WTC11 (cell line): ENCODE results near the gene LIPI. TPM values are rescaled to one million over a fixed set of nuclear protein-coding genes. Genes with fewer than 3 reads are reported as not detected.
"Not testable (repeated sequence)": the region's sequence is repeated elsewhere in the genome, so short reads cannot be mapped to it uniquely, and the experiment has no call there.

ENCODE experiments used
- ATAC-seq: fragments of 200-7000 bp; cut with Tn5 transposase; 2 replicates; pipeline ENCODE4 v1.10.0; 2021; ENCODE audit warnings: mild to moderate bottlenecking, moderate library complexity
- CTCF ChIA-PET: fragments of 300-600 bp; sonication (Branson Sonifier 250); formaldehyde crosslinking; loops from one replicate; lab custom pipeline; 2021; ENCODE audit warnings: antibody characterized with exemption; lab: Charles Lee
- POLR2A ChIA-PET: fragments of 350-600 bp; sonication (Branson Sonifier 250); formaldehyde crosslinking; loops from one replicate; lab custom pipeline; 2021; ENCODE audit warnings: antibody characterized with exemption; lab: Charles Lee
- DNase-seq: peaks from one replicate; pipeline ENCODE4 v3.0.0; 2021; ENCODE audit warnings: low spot score
- H3K27ac Mint-ChIP-seq: 2 replicates; pipeline ENCODE4 v1.8.0; 2021; ENCODE audit warnings: mixed read lengths
- H3K27me3 Mint-ChIP-seq: 2 replicates; pipeline ENCODE4 v1.8.0; 2021; ENCODE audit warnings: low read depth, mild to moderate bottlenecking, moderate library complexity, mixed read lengths
- H3K36me3 Mint-ChIP-seq: 2 replicates; pipeline ENCODE4 v1.8.0; 2021; ENCODE audit warnings: mixed read lengths
- H3K4me1 Mint-ChIP-seq: 2 replicates; pipeline ENCODE4 v1.8.0; 2022; ENCODE audit warnings: mixed read lengths
- H3K4me3 Mint-ChIP-seq: 2 replicates; pipeline ENCODE4 v1.8.0; 2021; ENCODE audit warnings: mild to moderate bottlenecking, moderate library complexity, mixed read lengths
- H3K9me3 Mint-ChIP-seq: 2 replicates; pipeline ENCODE4 v1.8.0; 2021; ENCODE audit warnings: mixed read lengths
- CREM ChIP-seq: sonication (generic); formaldehyde crosslinking; IDR thresholded peaks from 2 replicates; pipeline ENCODE4 v1.8.1; 2022; ENCODE audit warnings: mild to moderate bottlenecking, missing genetic modification reagents, moderate library complexity
- ERG ChIP-seq: fragments of 250-450 bp; sonication (Bioruptor Pico); IDR thresholded peaks from 2 replicates; pipeline ENCODE4 v1.8.0; 2021; ENCODE audit warnings: mild to moderate bottlenecking
- MLX ChIP-seq: sonication (generic); formaldehyde crosslinking; IDR thresholded peaks from 2 replicates; pipeline ENCODE4 v1.8.1; 2023; ENCODE audit warnings: mild to moderate bottlenecking, missing genetic modification reagents, moderate library complexity
- MXD4 ChIP-seq: fragments of 250-450 bp; sonication (Bioruptor Pico); IDR thresholded peaks from 2 replicates; pipeline ENCODE4 v1.8.0; 2021; ENCODE audit warnings: mild to moderate bottlenecking, moderate library complexity, borderline replicate concordance
- PRDM15 ChIP-seq: sonication (generic); formaldehyde crosslinking; IDR thresholded peaks from 2 replicates; pipeline ENCODE4 v1.8.0; 2022; ENCODE audit warnings: missing genetic modification reagents
- SP1 ChIP-seq: sonication (generic); formaldehyde crosslinking; conservative IDR thresholded peaks from 2 replicates; pipeline ENCODE4 v1.8.1; 2022; ENCODE audit warnings: missing genetic modification reagents
- TCF7 ChIP-seq: sonication (generic); formaldehyde crosslinking; IDR thresholded peaks from 2 replicates; pipeline ENCODE4 v1.8.0; 2022; ENCODE audit warnings: mild to moderate bottlenecking, low read depth, missing genetic modification reagents, moderate library complexity
- TEAD1 ChIP-seq: sonication (generic); formaldehyde crosslinking; IDR thresholded peaks from 2 replicates; pipeline ENCODE4 v1.8.0; 2022; ENCODE audit warnings: mild to moderate bottlenecking, missing genetic modification reagents
- TEAD4 ChIP-seq: sonication (generic); formaldehyde crosslinking; IDR thresholded peaks from 2 replicates; pipeline ENCODE4 v1.8.0; 2022; ENCODE audit warnings: mild to moderate bottlenecking, missing genetic modification reagents
- ZNF121 ChIP-seq: sonication (generic); formaldehyde crosslinking; IDR thresholded peaks from 2 replicates; pipeline ENCODE4 v1.8.0; 2023; ENCODE audit warnings: missing genetic modification reagents
- ZNF263 ChIP-seq: sonication (generic); formaldehyde crosslinking; IDR thresholded peaks from 2 replicates; pipeline ENCODE4 v1.8.1; 2022; ENCODE audit warnings: low read depth, mild to moderate bottlenecking, moderate library complexity, missing genetic modification reagents
- ZNF425 ChIP-seq: fragments of 250-450 bp; sonication (Bioruptor Pico); conservative IDR thresholded peaks from 2 replicates; pipeline ENCODE4 v1.9.0; 2021; ENCODE audit warnings: mild to moderate bottlenecking
- ZNF512 ChIP-seq: sonication (generic); formaldehyde crosslinking; IDR thresholded peaks from 2 replicates; pipeline ENCODE4 v1.8.1; 2022; ENCODE audit warnings: missing genetic modification reagents, borderline replicate concordance
- ZNF671 ChIP-seq: fragments of 250-450 bp; sonication (Bioruptor Pico); IDR thresholded peaks from 2 replicates; pipeline ENCODE4 v1.8.0; 2021; ENCODE audit warnings: mild to moderate bottlenecking
- total RNA-seq: library from RNA; stranded (reverse); gene quantifications from 3 replicates; pipeline ENCODE4 v1.2.3, GENCODE V29; 2021

Gene LIPI
- total RNA-seq, 1 experiment from 2014 or later = not detected

GRCh38 chr21:14213164-14213563, 2.4 kb upstream of the LIPI start (continued):
- no peak for TF ChIP-seq PRDM15
- TF ChIP-seq ZNF263 = no peak
- no peak for TF ChIP-seq SP1 (CRISPR knock-in tag)
- no peak for TF ChIP-seq TEAD1 (CRISPR knock-in tag)

- ATAC-seq = no peak
Measured at GRCh38 chr21:14206222-14206621, 4.5 kb downstream of the LIPI start.

GRCh38 chr21:14166463-14167223, 44.1 kb downstream of the LIPI start:
- CTCF ChIA-PET, H3K27ac Mint-ChIP-seq, H3K4me3 Mint-ChIP-seq, H3K27me3 Mint-ChIP-seq, H3K4me1 Mint-ChIP-seq, POLR2A ChIA-PET, ATAC-seq: not testable (repeated sequence)
- Mint-ChIP-seq H3K36me3 (peaks cover 13% of the 10 kb centered on the region), H3K9me3 (peaks cover 50% of the 10 kb centered on the region)
- DNase-seq = peak; percentile 11

More at GRCh38 chr21:14206222-14206621, 4.5 kb downstream of the LIPI start:
- Mint-ChIP-seq H3K4me1 (no peaks in the 10 kb centered on the region), H3K9me3 (peaks cover 15% of the 10 kb centered on the region), H3K27me3 (no peaks in the 10 kb centered on the region; the same call in 1 of the 2 replicates), H3K27ac (no peak overlapping the region), H3K36me3 (peaks cover 2% of the 10 kb centered on the region; the same call in 1 of the 2 replicates), H3K4me3 (no peak overlapping the region)
- TF ChIP-seq ZNF671 (CRISPR knock-in tag) (no peak), ZNF121 (CRISPR knock-in tag) (no peak), CREM (no peak), TEAD4 (no peak), MLX (CRISPR knock-in tag) (no peak), TCF7 (CRISPR knock-in tag) (no peak), ZNF512 (CRISPR knock-in tag) (no peak), ERG (CRISPR knock-in tag) (no peak), ZNF425 (CRISPR knock-in tag) (no peak), MXD4 (CRISPR knock-in tag) (no peak)
- ChIA-PET POLR2A (no interaction called here), CTCF (interaction anchor here (1.7 kb wide), 1 partner anchor 86 kb away, joined by 5 read pairs; no protein-coding TSS in a partner anchor)
- no peak for DNase-seq
